ENCODE measurements around the gene STUB1. TPM values are rescaled to one million over a fixed set of nuclear protein-coding genes. Genes with fewer than 3 reads are reported as not detected.

STUB1 gene
- polyA plus RNA-seq, 2 of the 4 experiments (the other 2 are of a cell fraction): 60.6 to 93.5 TPM

DNA sequence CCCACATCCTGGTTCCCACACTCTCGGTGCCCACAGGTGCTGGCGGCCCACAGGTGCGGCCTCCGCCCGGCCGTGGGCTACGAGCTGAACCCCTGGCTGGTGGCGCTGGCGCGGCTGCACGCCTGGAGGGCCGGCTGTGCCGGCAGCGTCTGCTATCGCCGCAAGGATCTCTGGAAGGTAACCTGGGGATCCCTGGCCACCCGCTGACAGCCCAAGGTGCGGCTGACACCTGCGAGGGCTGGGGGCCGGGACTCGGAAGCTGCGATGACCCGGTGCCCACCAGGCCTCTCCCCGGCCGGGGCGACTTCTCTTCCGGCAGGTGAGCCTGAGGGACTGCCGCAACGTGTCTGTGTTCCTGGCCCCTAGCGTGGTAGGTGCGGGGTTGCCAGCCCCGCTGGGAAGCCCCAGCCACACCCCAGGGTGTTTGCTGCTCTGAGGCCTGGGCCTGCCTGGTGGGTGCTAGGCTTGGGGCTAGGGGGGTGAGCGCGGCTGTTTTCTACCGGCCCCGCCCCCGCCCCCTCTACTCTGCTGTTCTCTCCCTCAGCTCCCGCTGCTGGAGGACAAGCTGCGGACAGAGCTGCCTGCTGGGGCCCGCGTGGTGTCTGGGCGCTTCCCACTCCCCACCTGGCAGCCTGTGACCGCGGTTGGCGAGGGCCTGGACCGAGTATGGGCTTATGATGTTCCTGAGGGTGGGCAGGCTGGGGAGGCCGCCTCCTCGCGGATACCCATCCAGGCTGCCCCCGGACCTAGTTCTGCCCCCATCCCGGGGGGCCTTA, 41.7 kb downstream of the STUB1 start:
- Histone ChIP-seq H3K4me3 (peak overlapping the region; percentile 93), H3K4me1 (peaks cover 47% of the 10 kb centered on the region), H3K9me3 (no peaks in the 10 kb centered on the region), H3K4me2 (peak overlapping the region; percentile 94), H3K27ac (peak overlapping the region; percentile 98 to 99)
- DNase-seq (ENCODE audit: low read depth in 1 of 2, low spot score in 1 of 2): no peak
- no peak for TF ChIP-seq JUNB (IDR thresholded peaks at IDR 0.05)
- no peak for TF ChIP-seq ZC3H11A (IDR thresholded peaks at IDR 0.05)
- no peak for FAIRE-seq
- CTCF ChIA-PET: interaction anchor here (0.6 to 28.0 kb wide), 6 partner anchors 8 to 64 kb away, joined by 3 to 656 read pairs (median 16); partner anchors contain the start of genes ANTKMT, CCDC78, CIAO3 and FBXL16
- no peak for ATAC-seq
- POLR2A ChIA-PET: interaction anchor here (0.6 to 2.6 kb wide), 10 partner anchors 9 to 66 kb away, joined by 3 to 33 read pairs (median 6); partner anchors contain the start of genes CHTF18, RPUSD1, STUB1 and WDR24
- 91% methylated on average over 29 of the region's 51 CpGs for WGBS (ENCODE audit: missing lambda C conversion rate)

DNA sequence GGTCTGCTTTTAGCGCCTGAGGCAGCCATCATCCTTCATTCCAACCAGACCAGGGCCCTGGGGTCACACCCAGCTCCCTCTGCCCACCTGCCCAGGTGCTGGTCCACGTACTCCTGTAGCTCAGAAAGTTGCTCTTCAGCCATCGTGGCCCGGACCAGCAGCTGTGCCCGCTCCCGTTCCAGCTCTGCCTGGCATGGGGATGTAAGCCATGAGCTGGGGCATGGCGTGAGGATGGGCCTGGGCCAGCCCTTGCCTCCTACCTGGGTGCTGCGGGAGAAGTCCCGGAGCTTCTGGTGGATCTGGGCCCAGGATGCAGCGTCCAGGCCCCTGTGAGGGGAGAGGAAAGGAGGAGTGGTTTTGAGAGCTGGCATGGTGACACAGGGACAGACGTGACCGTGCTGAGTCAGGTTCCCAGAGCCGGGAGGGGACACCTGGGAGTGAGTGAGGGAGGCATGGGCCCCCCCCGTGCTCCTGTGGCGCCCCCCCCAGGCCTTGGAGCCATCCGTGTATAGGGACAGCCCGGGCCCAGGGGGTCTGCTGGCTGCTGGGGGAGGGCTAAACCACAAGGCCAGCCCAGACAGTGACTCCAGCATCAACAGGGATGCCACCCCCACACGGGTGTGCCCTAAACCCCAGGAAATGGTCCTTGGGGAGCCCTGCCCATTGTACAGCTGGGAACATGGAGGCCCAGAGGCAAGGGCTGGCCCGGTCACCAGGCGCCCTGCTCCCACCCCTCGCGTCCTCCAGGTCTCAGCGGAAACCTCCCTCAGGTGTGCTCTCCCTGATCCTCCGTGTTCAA, 42.8 kb downstream of the STUB1 start:
- Histone ChIP-seq H3K9me3 (no peaks in the 10 kb centered on the region), H3K4me1 (peaks cover 37% of the 10 kb centered on the region), H3K4me3 (no peak overlapping the region), H3K4me2 (no peak overlapping the region), H3K27ac (no peak overlapping the region)
- POLR2A ChIA-PET: interaction anchor here (4.2 kb wide), 1 partner anchor 8 kb away, joined by 23 read pairs; the partner anchor contains the start of gene METRN
- FAIRE-seq (no peak), DNase-seq (ENCODE audit: low read depth in 1 of 2, low spot score in 1 of 2) (no peak), ATAC-seq (no peak)
- 88% methylated on average over 14 of the region's 24 CpGs for WGBS (ENCODE audit: missing lambda C conversion rate)
- TF ChIP-seq JUN (IDR thresholded peaks at IDR 0.05): 0 out of 5 replicates have a peak, but pooled peaks of 1 of the 2 experiments have one; percentile 11
- TF ChIP-seq HOXA7 (CRISPR knock-in tag; IDR thresholded peaks at IDR 0.05): no peak
- TF ChIP-seq POLR2AphosphoS2 (conservative IDR thresholded peaks at IDR 0.05; ENCODE audit: low read length): no peak
- CTCF ChIA-PET: interaction anchor here (0.7 to 28.0 kb wide), 5 partner anchors 9 to 62 kb away, joined by 3 to 656 read pairs (median 4); partner anchors contain the start of genes ANTKMT, CCDC78, CIAO3 and FBXL16

DNA sequence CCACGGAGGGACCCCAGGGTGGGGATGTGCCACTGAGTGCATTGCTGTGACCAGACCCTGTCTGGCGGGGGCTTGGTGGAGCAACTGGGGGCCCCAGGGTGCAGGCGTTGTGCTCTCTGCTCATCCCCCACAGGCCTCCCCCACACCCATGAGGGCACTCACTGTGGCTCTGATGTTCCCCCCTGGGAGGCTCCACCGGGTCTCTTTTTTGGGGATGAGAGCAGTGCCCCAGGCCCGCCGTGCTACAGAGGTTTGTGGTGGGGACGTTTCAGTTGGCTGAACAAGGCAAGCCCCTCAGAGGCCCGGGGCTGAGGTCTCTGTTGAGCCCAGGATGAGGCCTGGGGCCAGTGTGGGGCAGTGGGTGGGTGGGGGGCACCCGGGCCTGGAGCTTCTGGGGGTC, 43.5 kb downstream of the STUB1 start:
- Histone ChIP-seq H3K9me3 (no peaks in the 10 kb centered on the region), H3K4me2 (no peak overlapping the region), H3K4me3 (no peak overlapping the region), H3K27ac (no peak overlapping the region), H3K4me1 (peaks cover 32% of the 10 kb centered on the region)
- DNase-seq (ENCODE audit: low read depth in 1 of 2, low spot score in 1 of 2) (no peak), FAIRE-seq (no peak), ATAC-seq (no peak)
- POLR2A ChIA-PET: interaction anchor here (0.6 to 4.2 kb wide), 2 partner anchors 8 to 11 kb away, joined by 3 to 23 read pairs; partner anchors contain the start of gene METRN
- WGBS (ENCODE audit: missing lambda C conversion rate): 95% methylated on average over 4 of the region's 9 CpGs
- CTCF ChIA-PET: interaction anchor here (1.1 to 28.0 kb wide), 3 partner anchors 9 to 62 kb away, joined by 3 to 656 read pairs (median 656); partner anchors contain the start of genes ANTKMT, CCDC78, CIAO3 and FBXL16
- TF ChIP-seq ZNF302 (CRISPR knock-in tag; IDR thresholded peaks at IDR 0.05) (no peak), EHMT2 (IDR thresholded peaks at IDR 0.05; ENCODE audit: low read depth) (no peak), JUN (IDR thresholded peaks at IDR 0.05) (no peak), POLR2AphosphoS2 (conservative IDR thresholded peaks at IDR 0.05; ENCODE audit: low read length) (no peak), BHLHE40 (IDR thresholded peaks at IDR 0.05; ENCODE audit: low read depth, low read length) (no peak), TFCP2L1 (CRISPR knock-in tag; IDR thresholded peaks at IDR 0.05) (no peak), ZSCAN20 (CRISPR knock-in tag; IDR thresholded peaks at IDR 0.05) (no peak), HOXB13 (CRISPR knock-in tag; IDR thresholded peaks at IDR 0.05; ENCODE audit: low read depth) (no peak)
- TF ChIP-seq, protein P1, sequence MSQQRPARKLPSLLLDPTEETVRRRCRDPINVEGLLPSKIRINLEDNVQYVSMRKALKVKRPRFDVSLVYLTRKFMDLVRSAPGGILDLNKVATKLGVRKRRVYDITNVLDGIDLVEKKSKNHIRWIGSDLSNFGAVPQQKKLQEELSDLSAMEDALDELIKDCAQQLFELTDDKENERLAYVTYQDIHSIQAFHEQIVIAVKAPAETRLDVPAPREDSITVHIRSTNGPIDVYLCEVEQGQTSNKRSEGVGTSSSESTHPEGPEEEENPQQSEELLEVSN (IDR thresholded peaks at IDR 0.05; ENCODE audit: borderline replicate concordance, low read depth): no peak
- TF ChIP-seq, protein P2, sequence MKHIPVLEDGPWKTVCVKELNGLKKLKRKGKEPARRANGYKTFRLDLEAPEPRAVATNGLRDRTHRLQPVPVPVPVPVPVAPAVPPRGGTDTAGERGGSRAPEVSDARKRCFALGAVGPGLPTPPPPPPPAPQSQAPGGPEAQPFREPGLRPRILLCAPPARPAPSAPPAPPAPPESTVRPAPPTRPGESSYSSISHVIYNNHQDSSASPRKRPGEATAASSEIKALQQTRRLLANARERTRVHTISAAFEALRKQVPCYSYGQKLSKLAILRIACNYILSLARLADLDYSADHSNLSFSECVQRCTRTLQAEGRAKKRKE (CRISPR knock-in tag; IDR thresholded peaks at IDR 0.05; ENCODE audit: low read depth): no peak
- TF ChIP-seq, protein P3, sequence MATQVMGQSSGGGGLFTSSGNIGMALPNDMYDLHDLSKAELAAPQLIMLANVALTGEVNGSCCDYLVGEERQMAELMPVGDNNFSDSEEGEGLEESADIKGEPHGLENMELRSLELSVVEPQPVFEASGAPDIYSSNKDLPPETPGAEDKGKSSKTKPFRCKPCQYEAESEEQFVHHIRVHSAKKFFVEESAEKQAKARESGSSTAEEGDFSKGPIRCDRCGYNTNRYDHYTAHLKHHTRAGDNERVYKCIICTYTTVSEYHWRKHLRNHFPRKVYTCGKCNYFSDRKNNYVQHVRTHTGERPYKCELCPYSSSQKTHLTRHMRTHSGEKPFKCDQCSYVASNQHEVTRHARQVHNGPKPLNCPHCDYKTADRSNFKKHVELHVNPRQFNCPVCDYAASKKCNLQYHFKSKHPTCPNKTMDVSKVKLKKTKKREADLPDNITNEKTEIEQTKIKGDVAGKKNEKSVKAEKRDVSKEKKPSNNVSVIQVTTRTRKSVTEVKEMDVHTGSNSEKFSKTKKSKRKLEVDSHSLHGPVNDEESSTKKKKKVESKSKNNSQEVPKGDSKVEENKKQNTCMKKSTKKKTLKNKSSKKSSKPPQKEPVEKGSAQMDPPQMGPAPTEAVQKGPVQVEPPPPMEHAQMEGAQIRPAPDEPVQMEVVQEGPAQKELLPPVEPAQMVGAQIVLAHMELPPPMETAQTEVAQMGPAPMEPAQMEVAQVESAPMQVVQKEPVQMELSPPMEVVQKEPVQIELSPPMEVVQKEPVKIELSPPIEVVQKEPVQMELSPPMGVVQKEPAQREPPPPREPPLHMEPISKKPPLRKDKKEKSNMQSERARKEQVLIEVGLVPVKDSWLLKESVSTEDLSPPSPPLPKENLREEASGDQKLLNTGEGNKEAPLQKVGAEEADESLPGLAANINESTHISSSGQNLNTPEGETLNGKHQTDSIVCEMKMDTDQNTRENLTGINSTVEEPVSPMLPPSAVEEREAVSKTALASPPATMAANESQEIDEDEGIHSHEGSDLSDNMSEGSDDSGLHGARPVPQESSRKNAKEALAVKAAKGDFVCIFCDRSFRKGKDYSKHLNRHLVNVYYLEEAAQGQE (IDR thresholded peaks at IDR 0.05): no peak
- TF ChIP-seq, protein P4, sequence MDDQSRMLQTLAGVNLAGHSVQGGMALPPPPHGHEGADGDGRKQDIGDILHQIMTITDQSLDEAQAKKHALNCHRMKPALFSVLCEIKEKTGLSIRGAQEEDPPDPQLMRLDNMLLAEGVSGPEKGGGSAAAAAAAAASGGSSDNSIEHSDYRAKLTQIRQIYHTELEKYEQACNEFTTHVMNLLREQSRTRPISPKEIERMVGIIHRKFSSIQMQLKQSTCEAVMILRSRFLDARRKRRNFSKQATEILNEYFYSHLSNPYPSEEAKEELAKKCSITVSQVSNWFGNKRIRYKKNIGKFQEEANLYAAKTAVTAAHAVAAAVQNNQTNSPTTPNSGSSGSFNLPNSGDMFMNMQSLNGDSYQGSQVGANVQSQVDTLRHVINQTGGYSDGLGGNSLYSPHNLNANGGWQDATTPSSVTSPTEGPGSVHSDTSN (IDR thresholded peaks at IDR 0.05): no peak; the same call in 1 of the 2 replicates
